Peyer's patch (tissue), 4 donors: ENCODE data around the gene LY86.

Experiments
- POLR2A ChIP-seq, 2 donors: fragments of 450-650 bp; IDR thresholded peaks; one replicate each; pipeline ENCODE4 v1.5.1; 2017; ENCODE audit warnings: antibody characterized with exemption in 2 of 2, mild to moderate bottlenecking in 2 of 2, moderate library complexity in 2 of 2
- TF ChIP-seq, protein P1 (sequence below), 6 experiments: fragments of 450-650 bp in 4 of 6; fragments of 200-600 bp in 2 of 6; sonication (generic) in 1 of 6; IDR thresholded peaks; one replicate each; pipeline ENCODE4 v1.5.1; 2017 to 2019; ENCODE audit warnings: antibody characterized with exemption in 6 of 6, mild to moderate bottlenecking in 3 of 6, moderate library complexity in 1 of 6

DNA sequence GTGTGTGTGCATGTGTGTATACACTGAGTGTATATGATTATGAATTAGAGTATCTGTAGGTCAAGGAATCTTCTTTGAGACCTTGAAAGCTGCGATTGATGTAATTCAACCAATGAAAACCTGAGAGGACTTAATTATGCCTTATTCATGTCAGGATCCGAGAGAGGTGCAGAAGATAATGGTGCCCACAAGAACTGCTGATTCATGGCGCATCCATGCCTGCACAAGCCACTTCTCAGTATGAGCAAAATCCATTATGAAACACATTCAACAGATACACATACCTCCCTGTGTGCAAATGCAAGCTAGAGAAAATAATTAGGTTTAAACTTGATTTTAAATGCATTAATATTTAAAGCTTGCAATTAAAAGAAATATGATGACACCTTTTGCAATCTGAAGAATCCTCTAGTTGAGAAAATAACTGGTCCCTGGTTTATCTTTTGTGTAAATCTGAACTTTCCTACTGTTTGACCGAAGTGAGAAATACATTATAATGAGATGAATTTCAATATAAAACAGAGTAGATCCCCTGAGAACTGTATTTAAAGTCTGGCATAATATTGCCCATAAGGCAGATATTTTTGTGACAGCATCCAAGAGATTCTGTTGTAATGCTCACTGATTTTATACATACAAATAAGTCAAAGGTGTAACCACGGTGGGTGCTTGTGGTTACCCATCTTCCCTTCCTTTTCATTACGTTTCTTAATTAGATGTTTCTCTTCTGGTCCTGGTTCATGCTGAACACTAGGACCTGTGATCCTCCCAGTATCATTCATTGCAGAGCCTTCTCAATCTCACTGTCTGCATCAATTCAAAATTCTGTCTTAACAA is 45.6 kb downstream of the LY86 start:
- TF ChIP-seq, protein P1, sequence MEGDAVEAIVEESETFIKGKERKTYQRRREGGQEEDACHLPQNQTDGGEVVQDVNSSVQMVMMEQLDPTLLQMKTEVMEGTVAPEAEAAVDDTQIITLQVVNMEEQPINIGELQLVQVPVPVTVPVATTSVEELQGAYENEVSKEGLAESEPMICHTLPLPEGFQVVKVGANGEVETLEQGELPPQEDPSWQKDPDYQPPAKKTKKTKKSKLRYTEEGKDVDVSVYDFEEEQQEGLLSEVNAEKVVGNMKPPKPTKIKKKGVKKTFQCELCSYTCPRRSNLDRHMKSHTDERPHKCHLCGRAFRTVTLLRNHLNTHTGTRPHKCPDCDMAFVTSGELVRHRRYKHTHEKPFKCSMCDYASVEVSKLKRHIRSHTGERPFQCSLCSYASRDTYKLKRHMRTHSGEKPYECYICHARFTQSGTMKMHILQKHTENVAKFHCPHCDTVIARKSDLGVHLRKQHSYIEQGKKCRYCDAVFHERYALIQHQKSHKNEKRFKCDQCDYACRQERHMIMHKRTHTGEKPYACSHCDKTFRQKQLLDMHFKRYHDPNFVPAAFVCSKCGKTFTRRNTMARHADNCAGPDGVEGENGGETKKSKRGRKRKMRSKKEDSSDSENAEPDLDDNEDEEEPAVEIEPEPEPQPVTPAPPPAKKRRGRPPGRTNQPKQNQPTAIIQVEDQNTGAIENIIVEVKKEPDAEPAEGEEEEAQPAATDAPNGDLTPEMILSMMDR (IDR thresholded peaks at IDR 0.05) = no peak
- TF ChIP-seq POLR2A (IDR thresholded peaks at IDR 0.05) = no peak
